MCF 10A (cell line): ENCODE results near the gene TNFAIP1. TPM values are rescaled to one million over a fixed set of nuclear protein-coding genes. Genes with fewer than 3 reads are reported as not detected.

ENCODE experiments used
- Bru-seq: library from RNA; stranded (reverse); fragments of 400-500 nt; gene quantifications from one replicate; lab custom pipeline; 2021; lab: Mats Ljungman, UMichigan
- BruChase-seq, 2 experiments: library from RNA; stranded (reverse); fragments of 400-500 nt; gene quantifications; one replicate each; lab custom pipeline; 2021; lab: Mats Ljungman, UMichigan
- BruUV-seq: library from RNA; stranded (reverse); fragments of 400-500 nt; replicated peaks from 2 replicates; lab custom pipeline; 2021; lab: Mats Ljungman, UMichigan
- CTCF ChIA-PET: fragments of 300-600 bp; sonication (Branson Sonifier 250); formaldehyde crosslinking; extraction: SDS; loops from one replicate; lab custom pipeline; 2021; ENCODE audit warnings: antibody characterized with exemption, inconsistent platforms; lab: Yijun Ruan, JAX
- POLR2A ChIA-PET: fragments of 300-600, 350-650 bp; sonication (Branson Sonifier 250); formaldehyde crosslinking; extraction: SDS; loops from one replicate; lab custom pipeline; 2020; ENCODE audit warnings: antibody characterized with exemption, inconsistent platforms; lab: Yijun Ruan, JAX
- DNase-seq: peaks from one replicate; pipeline ENCODE4 v3.0.0-alpha.2; 2018; ENCODE audit not compliant: unreplicated experiment
- H3K27ac Mint-ChIP-seq: one replicate; pipeline ENCODE4 v1.8.0; 2022; ENCODE audit warnings: mild to moderate bottlenecking, low read depth, mixed read lengths; ENCODE audit not compliant: unreplicated experiment
- H3K27me3 Mint-ChIP-seq: one replicate; pipeline ENCODE4 v1.8.0; 2022; ENCODE audit warnings: mixed read lengths; ENCODE audit not compliant: insufficient read depth, unreplicated experiment
- H3K36me3 Mint-ChIP-seq: one replicate; pipeline ENCODE4 v1.8.0; 2022; ENCODE audit warnings: mild to moderate bottlenecking, moderate library complexity, mixed read lengths; ENCODE audit not compliant: insufficient read depth, unreplicated experiment
- H3K4me1 Mint-ChIP-seq: one replicate; pipeline ENCODE4 v1.8.0; 2022; ENCODE audit warnings: mixed read lengths; ENCODE audit not compliant: insufficient read depth, unreplicated experiment
- H3K4me3 Mint-ChIP-seq: one replicate; pipeline ENCODE4 v1.8.0; 2022; ENCODE audit warnings: mild to moderate bottlenecking, moderate library complexity, mixed read lengths; ENCODE audit not compliant: unreplicated experiment
- H3K9me3 Mint-ChIP-seq: one replicate; pipeline ENCODE4 v1.8.0; 2022; ENCODE audit warnings: mixed read lengths; ENCODE audit not compliant: unreplicated experiment
- intact Hi-C: fragments of 100-400 bp; cut with micrococcal nuclease; formaldehyde crosslinking; loops from 2 replicates; pipeline ENCODE4 v1.14.1; 2022
- long read RNA-seq: library from polyadenylated mRNA; stranded (forward); transcript quantifications from one replicate; pipeline ENCODE4 v2.0.0, GENCODE V29; 2022
- total RNA-seq: library from RNA; stranded (reverse); gene quantifications from 2 replicates; pipeline ENCODE4 v1.2.3, GENCODE V29; 2022
- TF ChIP-seq, protein P1 (sequence below): fragments of 200-600 bp; IDR thresholded peaks from one replicate; pipeline ENCODE4 v1.8.0; 2022; ENCODE audit warnings: antibody characterized with exemption, mild to moderate bottlenecking; ENCODE audit not compliant: unreplicated experiment

TNFAIP1 gene, protein sequence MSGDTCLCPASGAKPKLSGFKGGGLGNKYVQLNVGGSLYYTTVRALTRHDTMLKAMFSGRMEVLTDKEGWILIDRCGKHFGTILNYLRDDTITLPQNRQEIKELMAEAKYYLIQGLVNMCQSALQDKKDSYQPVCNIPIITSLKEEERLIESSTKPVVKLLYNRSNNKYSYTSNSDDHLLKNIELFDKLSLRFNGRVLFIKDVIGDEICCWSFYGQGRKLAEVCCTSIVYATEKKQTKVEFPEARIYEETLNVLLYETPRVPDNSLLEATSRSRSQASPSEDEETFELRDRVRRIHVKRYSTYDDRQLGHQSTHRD
- 61.7 and 65.0 TPM in 2 replicates for total RNA-seq
- Bru-seq, nascent RNA, result percentile 85 among the genes with signal in this experiment
- percentile 91 among the genes with signal in this experiment for BruChase-seq, experiment 1, labeled RNA remaining after a 6-hour chase
- percentile 92 among the genes with signal in this experiment for BruChase-seq, experiment 2, labeled RNA remaining after a 2-hour chase
- long read RNA-seq, transcript TNFAIP1-201 (7 exons, 3,627 nt), result major isoform, 119 of 519 reads
- long read RNA-seq, partial matches to known transcripts, result 15 of 519 reads
- long read RNA-seq, other reads (novel, unspliced or antisense), result 384 of 519 reads

DNA sequence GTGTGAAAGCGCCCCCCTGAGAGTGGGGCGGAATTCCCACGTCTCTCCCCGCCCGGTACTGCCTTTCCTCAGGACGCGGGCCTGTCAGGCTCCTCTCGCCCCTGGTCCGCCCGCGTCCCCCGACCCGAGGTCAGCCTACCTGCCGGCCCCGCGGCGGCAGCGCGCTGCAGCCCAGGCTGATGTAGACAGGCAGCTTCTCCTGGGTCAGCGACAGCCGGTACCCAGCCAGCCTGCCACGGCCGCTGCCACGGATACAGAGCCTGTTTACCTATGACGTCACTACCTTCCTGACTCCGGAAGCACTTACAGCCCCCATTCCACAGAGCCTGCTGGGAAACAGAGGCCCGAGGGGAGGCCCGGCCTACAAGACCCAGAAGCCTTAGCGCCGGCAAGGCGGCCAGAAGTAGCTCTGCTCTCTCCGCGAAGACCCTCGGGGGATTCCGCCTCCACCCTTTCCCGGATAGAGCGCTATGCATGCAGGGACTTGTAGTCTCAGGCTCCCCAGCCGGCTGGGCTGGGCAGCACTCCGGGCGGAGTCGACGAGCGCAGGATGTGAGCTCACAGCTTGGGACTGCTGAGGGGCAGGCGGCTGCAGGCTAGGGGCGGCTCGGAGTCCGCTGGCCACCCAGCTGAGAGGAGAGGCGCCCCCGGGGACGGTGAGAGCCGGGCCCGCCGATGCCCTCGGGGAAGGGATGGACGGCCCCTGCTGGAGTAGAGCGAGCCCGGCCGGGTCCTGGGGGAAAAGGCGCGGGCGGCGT is at the start of gene TNFAIP1, which contains the start of gene IFT20:
TSS of gene TNFAIP1 (plus strand) at position 561 of the 758 bp plus-strand sequence. CDS start 3,761 bp downstream, outside the sequence.
TSS of gene IFT20 (minus strand) at position 272 of the 758 bp plus-strand sequence. CDS start 3,487 bp downstream, outside the sequence.
- peaks cover 41% of the 10 kb centered on the region for H3K4me1 Mint-ChIP-seq
- no peaks in the 10 kb centered on the region for H3K9me3 Mint-ChIP-seq
- BruUV-seq, result no TSS peak
- ChIA-PET CTCF (interaction anchor here (0.6 to 1.8 kb wide), 17 partner anchors 10 to 681 kb away, joined by 3 to 9 read pairs (median 3); partner anchors contain the start of gene POLDIP2), POLR2A (interaction anchor here (0.6 to 4.2 kb wide), 44 partner anchors 10 to 1902 kb away, joined by 3 to 107 read pairs (median 4); partner anchors contain the start of genes ALDOC, PIGS, POLDIP2 and RPL23A)
- intact Hi-C loops, result loop anchor here (5.0 to 10.0 kb wide), 4 partner anchors 82 to 209 kb away; no protein-coding TSS in a partner anchor
- peak within 1 kb of the TSS; percentile 96 for H3K4me3 Mint-ChIP-seq
- peaks cover 29% of the 10 kb centered on the region for H3K36me3 Mint-ChIP-seq
- TF ChIP-seq, protein P1, sequence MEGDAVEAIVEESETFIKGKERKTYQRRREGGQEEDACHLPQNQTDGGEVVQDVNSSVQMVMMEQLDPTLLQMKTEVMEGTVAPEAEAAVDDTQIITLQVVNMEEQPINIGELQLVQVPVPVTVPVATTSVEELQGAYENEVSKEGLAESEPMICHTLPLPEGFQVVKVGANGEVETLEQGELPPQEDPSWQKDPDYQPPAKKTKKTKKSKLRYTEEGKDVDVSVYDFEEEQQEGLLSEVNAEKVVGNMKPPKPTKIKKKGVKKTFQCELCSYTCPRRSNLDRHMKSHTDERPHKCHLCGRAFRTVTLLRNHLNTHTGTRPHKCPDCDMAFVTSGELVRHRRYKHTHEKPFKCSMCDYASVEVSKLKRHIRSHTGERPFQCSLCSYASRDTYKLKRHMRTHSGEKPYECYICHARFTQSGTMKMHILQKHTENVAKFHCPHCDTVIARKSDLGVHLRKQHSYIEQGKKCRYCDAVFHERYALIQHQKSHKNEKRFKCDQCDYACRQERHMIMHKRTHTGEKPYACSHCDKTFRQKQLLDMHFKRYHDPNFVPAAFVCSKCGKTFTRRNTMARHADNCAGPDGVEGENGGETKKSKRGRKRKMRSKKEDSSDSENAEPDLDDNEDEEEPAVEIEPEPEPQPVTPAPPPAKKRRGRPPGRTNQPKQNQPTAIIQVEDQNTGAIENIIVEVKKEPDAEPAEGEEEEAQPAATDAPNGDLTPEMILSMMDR, result no peak
- H3K27ac Mint-ChIP-seq, result peak within 1 kb of the TSS; percentile 97
- DNase-seq, result peak; percentile 99
- no peaks in the 10 kb centered on the region for H3K27me3 Mint-ChIP-seq

DNA sequence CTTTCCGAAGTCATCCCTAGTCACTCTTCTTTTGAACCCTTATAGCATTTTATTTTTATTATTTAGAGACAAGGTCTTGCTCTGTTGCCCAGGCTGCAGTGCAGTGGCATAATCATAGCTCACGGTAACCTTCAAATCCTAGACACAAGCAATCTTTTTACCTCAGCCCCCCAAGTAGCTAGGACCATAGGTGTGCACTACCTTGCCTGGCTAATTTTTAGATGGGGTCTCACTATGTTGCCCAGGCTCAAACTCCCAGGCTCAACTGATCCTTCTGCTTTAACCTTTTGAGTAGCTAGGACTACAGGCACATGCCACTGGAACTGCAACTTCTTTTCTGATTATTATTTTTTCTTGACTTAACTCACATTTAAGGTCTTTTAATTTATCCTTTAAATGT is 49.6 kb upstream of the TNFAIP1 start:
- ChIA-PET CTCF (interaction anchor here (1.7 kb wide), 1 partner anchor 47 kb away, joined by 6 read pairs; no protein-coding TSS in a partner anchor), POLR2A (no interaction called here)
- H3K4me3 Mint-ChIP-seq, result no peak overlapping the region
- no peak for DNase-seq
- H3K27ac Mint-ChIP-seq, result no peak overlapping the region
- H3K27me3 Mint-ChIP-seq, result no peaks in the 10 kb centered on the region
- intact Hi-C loops, result no loop called here
- H3K36me3 Mint-ChIP-seq, result no peaks in the 10 kb centered on the region
- BruUV-seq, result no TSS peak
- TF ChIP-seq, protein P1, result no peak
- no peaks in the 10 kb centered on the region for H3K9me3 Mint-ChIP-seq
- peaks cover 19% of the 10 kb centered on the region for H3K4me1 Mint-ChIP-seq

DNA sequence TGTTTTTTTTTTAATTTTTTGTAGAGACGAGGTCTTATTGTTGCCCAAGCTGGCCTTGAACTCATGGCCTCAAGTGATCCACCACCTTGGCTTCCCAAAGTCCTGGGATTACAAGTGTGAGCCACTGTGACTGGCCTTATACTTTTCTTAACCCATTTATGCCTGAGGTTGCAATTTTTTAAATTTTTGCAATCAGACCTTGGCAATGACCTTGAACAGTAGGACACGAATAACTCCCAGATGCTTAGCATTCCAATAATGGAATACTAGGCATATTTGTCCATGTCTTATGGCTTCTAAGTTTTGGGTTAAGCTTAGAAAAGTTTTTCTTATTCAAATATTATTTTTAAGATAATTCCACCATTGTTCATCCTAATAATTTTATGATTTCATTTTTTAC is 44.9 kb upstream of the TNFAIP1 start:
- H3K27ac Mint-ChIP-seq, result no peak overlapping the region
- no peak for DNase-seq
- ChIA-PET POLR2A (no interaction called here), CTCF (interaction anchor here (0.7 to 0.8 kb wide), 2 partner anchors 25 to 57 kb away, joined by 3 to 4 read pairs; no protein-coding TSS in a partner anchor)
- no peaks in the 10 kb centered on the region for H3K4me1 Mint-ChIP-seq
- no TSS peak for BruUV-seq
- H3K36me3 Mint-ChIP-seq, result no peaks in the 10 kb centered on the region
- no peaks in the 10 kb centered on the region for H3K9me3 Mint-ChIP-seq
- intact Hi-C loops, result no loop called here
- TF ChIP-seq, protein P1, result no peak
- H3K4me3 Mint-ChIP-seq, result no peak overlapping the region
- H3K27me3 Mint-ChIP-seq, result no peaks in the 10 kb centered on the region
